DOHH2 (cell line): Measurements from ENCODE around the gene FGGY.

Experiments used
- H3F3A ChIP-seq: fragments of 200-600 bp; sonication (generic), shearing (Covaris generic); 2 replicates; pipeline ENCODE4 v1.6.0; 2016; ENCODE audit warnings: antibody characterized with exemption, mild to moderate bottlenecking; ENCODE audit not compliant: control insufficient read depth, insufficient read depth
- H3K27ac ChIP-seq: fragments of 200-600 bp; sonication (generic); 2 replicates; pipeline ENCODE4 v1.5.1; 2014; ENCODE audit warnings: low read depth, mild to moderate bottlenecking, low read length, moderate library complexity
- H3K27me3 ChIP-seq: fragments of 200-600 bp; sonication (generic); 2 replicates; pipeline ENCODE4 v1.6.1; 2014; ENCODE audit warnings: mild to moderate bottlenecking, low read length, mixed read lengths; ENCODE audit not compliant: control insufficient read depth
- H3K36me3 ChIP-seq: fragments of 200-600 bp; sonication (generic); 2 replicates; pipeline ENCODE4 v1.6.1; 2014; ENCODE audit warnings: mild to moderate bottlenecking, low read length, moderate library complexity, mixed read lengths; ENCODE audit not compliant: control insufficient read depth
- H3K4me1 ChIP-seq: fragments of 200-600 bp; sonication (generic); 2 replicates; pipeline ENCODE4 v1.6.1; 2014; ENCODE audit warnings: mild to moderate bottlenecking, low read length, mixed read lengths; ENCODE audit not compliant: control insufficient read depth
- H3K4me2 ChIP-seq: fragments of 200-600 bp; sonication (generic); 2 replicates; pipeline ENCODE4 v1.6.0; 2014; ENCODE audit warnings: mild to moderate bottlenecking, low read length, moderate library complexity
- H3K4me3 ChIP-seq: fragments of 200-600 bp; sonication (generic); 2 replicates; pipeline ENCODE4 v1.5.1; 2014; ENCODE audit warnings: mild to moderate bottlenecking, low read length, mixed read lengths
- H3K79me2 ChIP-seq: fragments of 200-600 bp; sonication (generic); 2 replicates; pipeline ENCODE4 v1.6.1; 2014; ENCODE audit warnings: mild to moderate bottlenecking, low read length, mixed read lengths; ENCODE audit not compliant: control insufficient read depth
- H3K9me2 ChIP-seq: fragments of 200-600 bp; sonication (generic); replicated peaks from 2 replicates; pipeline ENCODE4 v1.6.1; 2014; ENCODE audit warnings: mild to moderate bottlenecking, low read length, mixed read lengths; ENCODE audit not compliant: control insufficient read depth
- H3K9me3 ChIP-seq: fragments of 200-600 bp; sonication (generic); 2 replicates; pipeline ENCODE4 v1.6.1; 2014; ENCODE audit warnings: antibody characterized with exemption, low read length, mixed read lengths; ENCODE audit not compliant: control insufficient read depth, insufficient read depth
- H4K20me1 ChIP-seq: fragments of 200-600 bp; sonication (generic); 2 replicates; pipeline ENCODE4 v1.6.0; 2014; ENCODE audit warnings: low read depth, mild to moderate bottlenecking, antibody characterized with exemption, low read length, moderate library complexity; ENCODE audit not compliant: control insufficient read depth, insufficient read depth
- EZH2phosphoT487 ChIP-seq: fragments of 200-600 bp; sonication (generic); IDR thresholded peaks from 2 replicates; pipeline ENCODE4 v1.6.1; 2017; ENCODE audit warnings: borderline replicate concordance, mild to moderate bottlenecking, antibody characterized with exemption, low read length, moderate library complexity, mixed read lengths
- TF ChIP-seq, protein P1 (sequence below): fragments of 200-600 bp; sonication (generic); IDR thresholded peaks from one replicate; pipeline ENCODE4 v1.5.1; 2014; ENCODE audit warnings: antibody characterized with exemption, mild to moderate bottlenecking, low read depth, low read length; ENCODE audit not compliant: poor library complexity, severe bottlenecking

Gene FGGY

DNA sequence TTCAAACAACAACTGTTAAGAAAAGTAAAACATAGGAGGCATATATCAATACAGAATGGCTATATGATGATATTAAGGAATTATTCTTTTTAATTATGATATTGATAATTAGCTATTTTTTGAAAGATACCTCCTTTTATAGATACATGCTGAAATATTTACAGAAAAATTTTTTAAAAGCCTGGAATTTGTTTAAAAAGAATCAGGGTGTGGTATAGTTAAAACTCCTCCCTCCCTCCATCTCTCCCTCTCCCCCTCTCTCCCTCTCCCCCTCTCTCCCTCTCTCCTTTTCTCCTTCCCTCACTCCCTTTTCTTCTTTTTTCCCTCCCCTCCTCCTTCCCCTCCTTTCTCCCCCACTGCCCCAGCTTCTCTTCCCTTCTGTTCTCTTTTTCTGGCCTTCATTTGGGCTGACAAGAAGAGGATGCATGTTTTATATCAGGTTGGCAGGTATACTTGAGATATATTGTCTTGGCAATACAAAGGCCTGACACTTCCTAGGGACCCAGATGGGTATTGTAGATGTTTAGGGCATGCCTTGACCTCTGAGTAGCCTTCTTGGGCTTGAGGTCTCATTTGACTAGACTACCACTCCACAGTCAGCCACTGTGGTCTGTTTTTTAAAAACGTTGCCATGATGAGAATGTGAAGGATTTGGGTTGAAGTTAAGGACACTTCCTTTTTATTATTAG lies 124.5 kb downstream of the FGGY start:
- TF ChIP-seq, protein P1, sequence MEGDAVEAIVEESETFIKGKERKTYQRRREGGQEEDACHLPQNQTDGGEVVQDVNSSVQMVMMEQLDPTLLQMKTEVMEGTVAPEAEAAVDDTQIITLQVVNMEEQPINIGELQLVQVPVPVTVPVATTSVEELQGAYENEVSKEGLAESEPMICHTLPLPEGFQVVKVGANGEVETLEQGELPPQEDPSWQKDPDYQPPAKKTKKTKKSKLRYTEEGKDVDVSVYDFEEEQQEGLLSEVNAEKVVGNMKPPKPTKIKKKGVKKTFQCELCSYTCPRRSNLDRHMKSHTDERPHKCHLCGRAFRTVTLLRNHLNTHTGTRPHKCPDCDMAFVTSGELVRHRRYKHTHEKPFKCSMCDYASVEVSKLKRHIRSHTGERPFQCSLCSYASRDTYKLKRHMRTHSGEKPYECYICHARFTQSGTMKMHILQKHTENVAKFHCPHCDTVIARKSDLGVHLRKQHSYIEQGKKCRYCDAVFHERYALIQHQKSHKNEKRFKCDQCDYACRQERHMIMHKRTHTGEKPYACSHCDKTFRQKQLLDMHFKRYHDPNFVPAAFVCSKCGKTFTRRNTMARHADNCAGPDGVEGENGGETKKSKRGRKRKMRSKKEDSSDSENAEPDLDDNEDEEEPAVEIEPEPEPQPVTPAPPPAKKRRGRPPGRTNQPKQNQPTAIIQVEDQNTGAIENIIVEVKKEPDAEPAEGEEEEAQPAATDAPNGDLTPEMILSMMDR, result no peak
- Histone ChIP-seq H3K4me1 (no peaks in the 10 kb centered on the region), H3K4me3 (no peak overlapping the region), H4K20me1 (no peaks in the 10 kb centered on the region), H3K27ac (no peak overlapping the region), H3K27me3 (no peaks in the 10 kb centered on the region), H3K36me3 (no peaks in the 10 kb centered on the region), H3K4me2 (no peak overlapping the region), H3K79me2 (no peaks in the 10 kb centered on the region), H3K9me2 (no peaks in the 10 kb centered on the region), H3F3A (no peaks in the 10 kb centered on the region), H3K9me3 (no peaks in the 10 kb centered on the region)

DNA sequence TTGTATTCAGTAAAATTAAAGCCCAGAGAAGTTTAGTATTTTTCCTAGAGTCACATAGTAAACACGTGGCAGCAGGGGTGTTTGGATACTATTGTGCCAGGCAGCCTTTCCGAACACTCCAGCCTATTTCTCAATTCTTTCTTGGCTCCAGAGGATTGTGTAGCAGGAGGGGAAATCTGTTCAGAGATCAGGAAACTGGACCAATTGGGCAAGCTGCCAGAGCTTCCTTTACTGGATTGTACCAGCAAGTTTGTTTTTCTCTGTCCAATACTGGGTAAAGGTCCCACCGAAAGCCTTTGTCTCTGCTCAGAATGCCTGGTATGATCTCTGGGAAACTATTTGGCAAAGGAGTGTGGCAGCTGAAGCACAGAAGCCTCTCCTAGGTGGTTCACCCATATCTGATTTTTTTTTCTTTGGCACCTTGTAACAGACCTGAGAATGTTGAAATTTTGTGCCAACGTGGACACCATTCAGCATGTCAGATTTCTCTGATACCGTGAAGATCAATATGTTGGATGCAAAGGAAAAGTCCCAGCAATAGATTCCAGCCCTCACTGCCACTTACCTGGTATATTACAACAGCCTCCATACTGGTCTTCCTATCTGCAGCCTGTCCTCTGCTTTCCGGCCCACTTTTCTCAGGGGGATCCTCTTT lies 126.2 kb downstream of the FGGY start:
- Histone ChIP-seq H3K9me2 (no peaks in the 10 kb centered on the region), H3K4me3 (no peak overlapping the region), H3K4me2 (no peak overlapping the region), H3K9me3 (no peaks in the 10 kb centered on the region), H4K20me1 (no peaks in the 10 kb centered on the region), H3K27ac (no peak overlapping the region), H3F3A (no peaks in the 10 kb centered on the region), H3K36me3 (no peaks in the 10 kb centered on the region), H3K4me1 (no peaks in the 10 kb centered on the region), H3K79me2 (no peaks in the 10 kb centered on the region), H3K27me3 (no peaks in the 10 kb centered on the region)
- no peak for TF ChIP-seq EZH2phosphoT487
- TF ChIP-seq, protein P1, result no peak

DNA sequence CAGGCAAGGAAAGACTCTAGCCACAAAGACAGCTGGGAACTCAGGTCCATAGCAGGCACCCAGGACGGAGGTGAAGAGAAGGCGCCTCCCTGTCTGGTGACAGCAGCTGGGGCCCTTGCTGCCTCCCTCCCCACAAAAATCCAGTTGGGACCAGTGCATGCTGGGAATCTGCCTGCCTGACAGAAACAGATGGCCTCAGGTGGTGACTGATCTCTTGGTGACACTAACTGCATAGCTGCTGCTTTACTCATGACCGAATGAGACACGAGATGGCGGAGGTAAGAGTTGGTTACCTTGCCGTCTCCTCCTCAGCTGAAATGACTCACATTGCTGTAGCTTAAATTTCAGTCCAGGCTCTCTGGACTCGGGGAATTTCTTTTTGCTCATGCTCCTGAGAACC lies 130.3 kb downstream of the FGGY start:
- H3K9me3 ChIP-seq, result no peaks in the 10 kb centered on the region
- no peak overlapping the region for H3K4me2 ChIP-seq
- H3K36me3 ChIP-seq, result no peaks in the 10 kb centered on the region
- no peak for TF ChIP-seq EZH2phosphoT487
- TF ChIP-seq, protein P1, result no peak
- no peaks in the 10 kb centered on the region for H3F3A ChIP-seq
- no peak overlapping the region for H3K4me3 ChIP-seq
- H3K27ac ChIP-seq, result no peak overlapping the region
- no peaks in the 10 kb centered on the region for H3K79me2 ChIP-seq
- no peaks in the 10 kb centered on the region for H4K20me1 ChIP-seq
- H3K4me1 ChIP-seq, result no peaks in the 10 kb centered on the region
- H3K9me2 ChIP-seq, result no peaks in the 10 kb centered on the region
- no peaks in the 10 kb centered on the region for H3K27me3 ChIP-seq
